ENCODE data around the gene PHF2. TPM values are rescaled to one million over a fixed set of nuclear protein-coding genes. Genes with fewer than 3 reads are reported as not detected.
A peak's percentile ranks its signal among the peaks of the same experiment; 100 is the strongest.

The PHF2 gene
- total and polyA plus RNA-seq, 9 of the 15 experiments (the other 6 are each of a cell fraction or from before 2014, with no cell fraction given) = 0.37 to 14.4 (median 8.1) TPM

DNA sequence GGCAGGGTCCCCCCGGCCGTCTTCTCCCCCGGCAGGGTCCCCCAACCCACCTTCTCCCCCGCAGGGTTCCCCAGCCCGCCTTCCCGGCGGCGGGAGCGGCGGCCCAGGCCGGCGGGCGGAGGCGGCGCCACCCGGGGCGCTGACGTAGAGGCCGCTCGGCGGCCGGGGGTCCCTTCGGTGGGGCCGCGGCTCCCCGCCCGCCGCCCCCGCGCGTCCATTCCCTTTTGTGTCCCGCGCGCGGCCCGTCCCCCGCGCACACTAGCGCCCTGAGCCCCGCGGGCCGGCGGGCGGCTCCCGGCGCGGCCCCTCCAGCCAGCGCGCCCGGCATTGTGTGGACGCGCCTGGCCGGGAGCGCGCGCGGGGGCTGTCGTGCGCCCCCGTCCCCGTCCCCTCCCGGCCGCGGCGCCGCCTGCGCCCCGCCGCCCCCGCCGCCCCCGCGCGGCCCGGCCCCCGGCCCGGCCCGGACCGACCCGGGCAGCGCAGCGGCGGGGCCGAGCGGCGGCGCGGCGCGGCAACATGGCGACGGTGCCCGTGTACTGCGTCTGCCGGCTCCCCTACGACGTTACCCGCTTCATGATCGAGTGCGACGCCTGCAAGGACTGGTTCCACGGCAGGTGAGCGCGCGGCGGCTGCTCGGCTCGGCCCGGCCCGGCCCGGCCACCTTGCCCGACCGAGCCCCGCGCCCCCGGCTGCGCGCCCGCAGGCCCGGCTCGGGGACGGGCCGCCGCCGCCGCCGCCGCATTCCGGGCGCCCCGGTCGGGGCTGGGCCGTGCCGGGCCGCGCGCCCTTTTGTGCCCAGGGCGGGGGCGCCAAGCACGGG is at the start of gene PHF2 (continued):
- TF ChIP-seq BCL6 (CRISPR knock-in tag; IDR thresholded peaks at IDR 0.05) (no peak), ZNF766 (CRISPR knock-in tag; conservative IDR thresholded peaks at IDR 0.05) (0 out of 2 replicates have a peak, but pooled peaks have one; percentile 39), PHB (CRISPR knock-in tag; IDR thresholded peaks at IDR 0.05) (no peak), ZNF197 (CRISPR knock-in tag; IDR thresholded peaks at IDR 0.05; ENCODE audit: low read depth) (0 out of 2 replicates have a peak, but pooled peaks have one; percentile 43), CBFB (CRISPR knock-in tag; IDR thresholded peaks at IDR 0.05) (no peak), POLR2AphosphoS5 (IDR thresholded peaks at IDR 0.05; ENCODE audit: control insufficient read depth, insufficient read depth, low read depth, low read length) (0 out of 2 replicates have a peak, but pooled peaks have one; percentile 19), ZBTB7A (IDR thresholded peaks at IDR 0.05; ENCODE audit: borderline replicate concordance, control insufficient read depth, low read depth, low read length) (0 out of 2 replicates have a peak, but pooled peaks have one; percentile 76), CCAR2 (IDR thresholded peaks at IDR 0.05; ENCODE audit: low read depth, low read length) (no peak), KLF13 (tag; IDR thresholded peaks at IDR 0.05; ENCODE audit: borderline replicate concordance, low read depth) (no peak), ID3 (CRISPR knock-in tag; IDR thresholded peaks at IDR 0.05) (no peak), ID3 (tag; IDR thresholded peaks at IDR 0.05) (no peak), ZC3H8 (IDR thresholded peaks at IDR 0.05) (no peak), ZNF444 (CRISPR knock-in tag; IDR thresholded peaks at IDR 0.05) (no peak), MLLT1 (IDR thresholded peaks at IDR 0.05) (no peak), JUNB (CRISPR knock-in tag; conservative IDR thresholded peaks at IDR 0.05) (no peak), POU5F1 (IDR thresholded peaks at IDR 0.05; ENCODE audit: borderline replicate concordance, low read depth, low read length, partially characterized antibody) (no peak), RBBP5 (IDR thresholded peaks at IDR 0.05; ENCODE audit: borderline replicate concordance, insufficient read depth, low read length, poor library complexity, severe bottlenecking) (peak; percentile 61), HDGF (IDR thresholded peaks at IDR 0.05) (no peak)
- TF ChIP-seq, protein P1, sequence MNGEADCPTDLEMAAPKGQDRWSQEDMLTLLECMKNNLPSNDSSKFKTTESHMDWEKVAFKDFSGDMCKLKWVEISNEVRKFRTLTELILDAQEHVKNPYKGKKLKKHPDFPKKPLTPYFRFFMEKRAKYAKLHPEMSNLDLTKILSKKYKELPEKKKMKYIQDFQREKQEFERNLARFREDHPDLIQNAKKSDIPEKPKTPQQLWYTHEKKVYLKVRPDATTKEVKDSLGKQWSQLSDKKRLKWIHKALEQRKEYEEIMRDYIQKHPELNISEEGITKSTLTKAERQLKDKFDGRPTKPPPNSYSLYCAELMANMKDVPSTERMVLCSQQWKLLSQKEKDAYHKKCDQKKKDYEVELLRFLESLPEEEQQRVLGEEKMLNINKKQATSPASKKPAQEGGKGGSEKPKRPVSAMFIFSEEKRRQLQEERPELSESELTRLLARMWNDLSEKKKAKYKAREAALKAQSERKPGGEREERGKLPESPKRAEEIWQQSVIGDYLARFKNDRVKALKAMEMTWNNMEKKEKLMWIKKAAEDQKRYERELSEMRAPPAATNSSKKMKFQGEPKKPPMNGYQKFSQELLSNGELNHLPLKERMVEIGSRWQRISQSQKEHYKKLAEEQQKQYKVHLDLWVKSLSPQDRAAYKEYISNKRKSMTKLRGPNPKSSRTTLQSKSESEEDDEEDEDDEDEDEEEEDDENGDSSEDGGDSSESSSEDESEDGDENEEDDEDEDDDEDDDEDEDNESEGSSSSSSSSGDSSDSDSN (IDR thresholded peaks at IDR 0.05; ENCODE audit: borderline replicate concordance in 1 of 2, low read depth in 2 of 2, low read length in 2 of 2) = peak in 1 of 2 experiments; percentile 8; a peak in 2 of 4 replicates
